A549 (cell line): ENCODE results near the gene TNS1.

Source experiments
- KDM1A ChIP-seq: fragments of 200-600 bp; sonication (generic); IDR thresholded peaks from 2 replicates; pipeline ENCODE4 v1.6.1; 2016; ENCODE audit warnings: low read depth, mild to moderate bottlenecking
- POLR2A ChIP-seq: IDR thresholded peaks from 2 replicates; pipeline ENCODE4 v1.6.1; 2012; ENCODE audit warnings: mild to moderate bottlenecking, low read length
- RAD21 ChIP-seq, 2 experiments: fragments of >200 bp in 1 of 2; sonication (Bioruptor Twin) in 1 of 2; formaldehyde crosslinking in 1 of 2; IDR thresholded peaks in 1 of 2; conservative IDR thresholded peaks in 1 of 2; 2 replicates in 1 of 2; 3 replicates in 1 of 2; pipeline ENCODE4 v1.6.1; 2012 to 2018; ENCODE audit warnings: inconsistent platforms in 1 of 2
- RARB ChIP-seq: fragments of 250-450 bp; sonication (Bioruptor Pico); IDR thresholded peaks from 2 replicates; pipeline ENCODE4 v1.8.0; 2021; ENCODE audit warnings: mild to moderate bottlenecking, moderate library complexity
- ZC3H11A ChIP-seq: fragments of 450-650 bp; IDR thresholded peaks from 2 replicates; pipeline ENCODE4 v1.6.1; 2014; ENCODE audit warnings: antibody characterized with exemption, mild to moderate bottlenecking
- TF ChIP-seq, protein P1 (sequence below): fragments of >200 bp; sonication (Bioruptor Twin); formaldehyde crosslinking; IDR thresholded peaks from 3 replicates; pipeline ENCODE4 v1.5.1; 2016
- TF ChIP-seq, protein P2 (sequence below): fragments of 200-600 bp; sonication (generic); IDR thresholded peaks from 2 replicates; pipeline ENCODE4 v1.6.1; 2016; ENCODE audit warnings: antibody characterized with exemption, mild to moderate bottlenecking, moderate library complexity
- TF ChIP-seq, protein P3 (sequence below): fragments of 250-450 bp; sonication (Bioruptor Pico); IDR thresholded peaks from 2 replicates; pipeline ENCODE4 v1.5.0; 2020; ENCODE audit warnings: low read depth, mild to moderate bottlenecking, moderate library complexity

DNA sequence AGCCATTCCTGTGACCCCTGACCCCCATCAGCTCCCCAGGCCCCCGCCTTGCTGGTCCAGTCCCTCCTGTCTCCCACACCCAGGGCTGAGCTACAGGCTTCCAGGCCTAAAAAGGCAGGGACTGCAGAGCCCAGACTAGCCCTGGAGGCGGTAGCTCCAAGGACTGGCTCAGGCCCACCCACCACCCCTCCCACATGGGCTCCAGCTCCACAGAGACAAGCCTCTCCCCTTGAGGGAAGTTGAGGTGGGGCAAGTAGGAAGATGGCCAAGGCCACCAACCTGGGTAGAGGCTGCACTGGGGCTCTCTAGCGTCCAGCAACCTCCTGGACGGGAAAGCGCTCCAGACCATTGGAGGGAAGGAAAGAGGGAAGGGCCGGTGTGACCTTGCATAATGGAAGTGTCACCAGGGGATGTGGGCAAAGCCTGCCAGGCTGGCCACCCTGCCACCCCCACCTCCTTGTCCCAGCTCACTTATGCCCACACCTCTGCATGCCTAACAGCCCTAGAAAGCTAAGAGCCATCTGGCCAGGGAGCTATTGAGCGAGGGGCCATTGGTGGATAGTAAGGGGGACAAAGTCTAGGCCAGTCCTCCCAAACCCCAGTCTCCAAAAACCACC lies 63.1 kb downstream of the TNS1 start:
- TF ChIP-seq, protein P1, sequence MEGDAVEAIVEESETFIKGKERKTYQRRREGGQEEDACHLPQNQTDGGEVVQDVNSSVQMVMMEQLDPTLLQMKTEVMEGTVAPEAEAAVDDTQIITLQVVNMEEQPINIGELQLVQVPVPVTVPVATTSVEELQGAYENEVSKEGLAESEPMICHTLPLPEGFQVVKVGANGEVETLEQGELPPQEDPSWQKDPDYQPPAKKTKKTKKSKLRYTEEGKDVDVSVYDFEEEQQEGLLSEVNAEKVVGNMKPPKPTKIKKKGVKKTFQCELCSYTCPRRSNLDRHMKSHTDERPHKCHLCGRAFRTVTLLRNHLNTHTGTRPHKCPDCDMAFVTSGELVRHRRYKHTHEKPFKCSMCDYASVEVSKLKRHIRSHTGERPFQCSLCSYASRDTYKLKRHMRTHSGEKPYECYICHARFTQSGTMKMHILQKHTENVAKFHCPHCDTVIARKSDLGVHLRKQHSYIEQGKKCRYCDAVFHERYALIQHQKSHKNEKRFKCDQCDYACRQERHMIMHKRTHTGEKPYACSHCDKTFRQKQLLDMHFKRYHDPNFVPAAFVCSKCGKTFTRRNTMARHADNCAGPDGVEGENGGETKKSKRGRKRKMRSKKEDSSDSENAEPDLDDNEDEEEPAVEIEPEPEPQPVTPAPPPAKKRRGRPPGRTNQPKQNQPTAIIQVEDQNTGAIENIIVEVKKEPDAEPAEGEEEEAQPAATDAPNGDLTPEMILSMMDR = no peak
- TF ChIP-seq, protein P2, sequence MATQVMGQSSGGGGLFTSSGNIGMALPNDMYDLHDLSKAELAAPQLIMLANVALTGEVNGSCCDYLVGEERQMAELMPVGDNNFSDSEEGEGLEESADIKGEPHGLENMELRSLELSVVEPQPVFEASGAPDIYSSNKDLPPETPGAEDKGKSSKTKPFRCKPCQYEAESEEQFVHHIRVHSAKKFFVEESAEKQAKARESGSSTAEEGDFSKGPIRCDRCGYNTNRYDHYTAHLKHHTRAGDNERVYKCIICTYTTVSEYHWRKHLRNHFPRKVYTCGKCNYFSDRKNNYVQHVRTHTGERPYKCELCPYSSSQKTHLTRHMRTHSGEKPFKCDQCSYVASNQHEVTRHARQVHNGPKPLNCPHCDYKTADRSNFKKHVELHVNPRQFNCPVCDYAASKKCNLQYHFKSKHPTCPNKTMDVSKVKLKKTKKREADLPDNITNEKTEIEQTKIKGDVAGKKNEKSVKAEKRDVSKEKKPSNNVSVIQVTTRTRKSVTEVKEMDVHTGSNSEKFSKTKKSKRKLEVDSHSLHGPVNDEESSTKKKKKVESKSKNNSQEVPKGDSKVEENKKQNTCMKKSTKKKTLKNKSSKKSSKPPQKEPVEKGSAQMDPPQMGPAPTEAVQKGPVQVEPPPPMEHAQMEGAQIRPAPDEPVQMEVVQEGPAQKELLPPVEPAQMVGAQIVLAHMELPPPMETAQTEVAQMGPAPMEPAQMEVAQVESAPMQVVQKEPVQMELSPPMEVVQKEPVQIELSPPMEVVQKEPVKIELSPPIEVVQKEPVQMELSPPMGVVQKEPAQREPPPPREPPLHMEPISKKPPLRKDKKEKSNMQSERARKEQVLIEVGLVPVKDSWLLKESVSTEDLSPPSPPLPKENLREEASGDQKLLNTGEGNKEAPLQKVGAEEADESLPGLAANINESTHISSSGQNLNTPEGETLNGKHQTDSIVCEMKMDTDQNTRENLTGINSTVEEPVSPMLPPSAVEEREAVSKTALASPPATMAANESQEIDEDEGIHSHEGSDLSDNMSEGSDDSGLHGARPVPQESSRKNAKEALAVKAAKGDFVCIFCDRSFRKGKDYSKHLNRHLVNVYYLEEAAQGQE = no peak
- TF ChIP-seq KDM1A (no peak), POLR2A (no peak), RAD21 (conservative IDR thresholded peaks at IDR 0.05 in 1 of 2, IDR thresholded peaks at IDR 0.05 in 1 of 2) (no peak), RARB (CRISPR knock-in tag) (no peak), ZC3H11A (no peak)
- TF ChIP-seq, protein P3, sequence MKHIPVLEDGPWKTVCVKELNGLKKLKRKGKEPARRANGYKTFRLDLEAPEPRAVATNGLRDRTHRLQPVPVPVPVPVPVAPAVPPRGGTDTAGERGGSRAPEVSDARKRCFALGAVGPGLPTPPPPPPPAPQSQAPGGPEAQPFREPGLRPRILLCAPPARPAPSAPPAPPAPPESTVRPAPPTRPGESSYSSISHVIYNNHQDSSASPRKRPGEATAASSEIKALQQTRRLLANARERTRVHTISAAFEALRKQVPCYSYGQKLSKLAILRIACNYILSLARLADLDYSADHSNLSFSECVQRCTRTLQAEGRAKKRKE (CRISPR knock-in tag) = no peak
